ENCODE results near the gene BBC3.

DNA sequence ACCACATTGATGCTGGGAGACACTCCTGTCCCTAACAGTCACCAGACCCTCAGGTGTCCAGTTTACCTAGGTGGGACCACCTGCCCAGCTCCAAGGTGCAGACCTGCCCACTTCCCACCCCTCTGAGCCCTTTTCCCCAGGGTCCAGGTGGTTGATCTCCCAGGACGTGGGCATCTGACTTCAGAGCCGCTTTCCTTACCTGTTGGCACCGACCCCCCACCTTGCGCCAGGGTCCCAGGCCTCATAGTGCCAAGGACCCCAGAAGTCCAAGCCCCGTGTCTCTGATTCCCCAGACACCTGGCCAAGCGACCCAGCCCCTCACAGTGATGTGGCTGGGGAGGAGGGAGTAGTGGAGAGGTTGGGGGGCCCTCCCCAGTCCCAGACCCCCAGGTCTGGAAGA, 9.6 kb upstream of the BBC3 start:
- TF ChIP-seq POLR2AphosphoS5 (IDR thresholded peaks at IDR 0.05; ENCODE audit: low read depth, low read length): no peak
- TF ChIP-seq, protein P1, sequence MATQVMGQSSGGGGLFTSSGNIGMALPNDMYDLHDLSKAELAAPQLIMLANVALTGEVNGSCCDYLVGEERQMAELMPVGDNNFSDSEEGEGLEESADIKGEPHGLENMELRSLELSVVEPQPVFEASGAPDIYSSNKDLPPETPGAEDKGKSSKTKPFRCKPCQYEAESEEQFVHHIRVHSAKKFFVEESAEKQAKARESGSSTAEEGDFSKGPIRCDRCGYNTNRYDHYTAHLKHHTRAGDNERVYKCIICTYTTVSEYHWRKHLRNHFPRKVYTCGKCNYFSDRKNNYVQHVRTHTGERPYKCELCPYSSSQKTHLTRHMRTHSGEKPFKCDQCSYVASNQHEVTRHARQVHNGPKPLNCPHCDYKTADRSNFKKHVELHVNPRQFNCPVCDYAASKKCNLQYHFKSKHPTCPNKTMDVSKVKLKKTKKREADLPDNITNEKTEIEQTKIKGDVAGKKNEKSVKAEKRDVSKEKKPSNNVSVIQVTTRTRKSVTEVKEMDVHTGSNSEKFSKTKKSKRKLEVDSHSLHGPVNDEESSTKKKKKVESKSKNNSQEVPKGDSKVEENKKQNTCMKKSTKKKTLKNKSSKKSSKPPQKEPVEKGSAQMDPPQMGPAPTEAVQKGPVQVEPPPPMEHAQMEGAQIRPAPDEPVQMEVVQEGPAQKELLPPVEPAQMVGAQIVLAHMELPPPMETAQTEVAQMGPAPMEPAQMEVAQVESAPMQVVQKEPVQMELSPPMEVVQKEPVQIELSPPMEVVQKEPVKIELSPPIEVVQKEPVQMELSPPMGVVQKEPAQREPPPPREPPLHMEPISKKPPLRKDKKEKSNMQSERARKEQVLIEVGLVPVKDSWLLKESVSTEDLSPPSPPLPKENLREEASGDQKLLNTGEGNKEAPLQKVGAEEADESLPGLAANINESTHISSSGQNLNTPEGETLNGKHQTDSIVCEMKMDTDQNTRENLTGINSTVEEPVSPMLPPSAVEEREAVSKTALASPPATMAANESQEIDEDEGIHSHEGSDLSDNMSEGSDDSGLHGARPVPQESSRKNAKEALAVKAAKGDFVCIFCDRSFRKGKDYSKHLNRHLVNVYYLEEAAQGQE (IDR thresholded peaks at IDR 0.05; ENCODE audit: insufficient read depth in 1 of 2, low read depth in 2 of 2, low read length in 2 of 2): no peak

All from PFSK-1 (cell line).